SK-N-MC (cell line): ENCODE data around the gene WTIP.

Experiments used
- EZH2 ChIP-seq: fragments of 200-600 bp; sonication (generic); IDR thresholded peaks from one replicate; pipeline ENCODE4 v1.6.1; 2017; ENCODE audit warnings: antibody characterized with exemption
- POLR2AphosphoS5 ChIP-seq: IDR thresholded peaks from 2 replicates; pipeline ENCODE4 v1.6.1; 2012; ENCODE audit warnings: mild to moderate bottlenecking, low read depth, low read length, borderline replicate concordance

- TF ChIP-seq EZH2 (no peak), POLR2AphosphoS5 (no peak)
Measured at GRCh38 chr19:34484328-34484727, 2.8 kb downstream of the WTIP start.
